Measurements from ENCODE around the gene TMC1. TPM values are rescaled to one million over a fixed set of nuclear protein-coding genes. Genes with fewer than 3 reads are reported as not detected.

The TMC1 gene
- polyA plus RNA-seq, 3 donors = 0.16 to 0.55 (median 0.40) TPM

- no peak overlapping the region for H2AFZ ChIP-seq (ENCODE audit: insufficient read depth, low read depth, low read length, poor library complexity, severe bottlenecking)
These were observed 288.2 kb downstream of the TMC1 start for GRCh38 chr9:72809586-72809985.

DNA sequence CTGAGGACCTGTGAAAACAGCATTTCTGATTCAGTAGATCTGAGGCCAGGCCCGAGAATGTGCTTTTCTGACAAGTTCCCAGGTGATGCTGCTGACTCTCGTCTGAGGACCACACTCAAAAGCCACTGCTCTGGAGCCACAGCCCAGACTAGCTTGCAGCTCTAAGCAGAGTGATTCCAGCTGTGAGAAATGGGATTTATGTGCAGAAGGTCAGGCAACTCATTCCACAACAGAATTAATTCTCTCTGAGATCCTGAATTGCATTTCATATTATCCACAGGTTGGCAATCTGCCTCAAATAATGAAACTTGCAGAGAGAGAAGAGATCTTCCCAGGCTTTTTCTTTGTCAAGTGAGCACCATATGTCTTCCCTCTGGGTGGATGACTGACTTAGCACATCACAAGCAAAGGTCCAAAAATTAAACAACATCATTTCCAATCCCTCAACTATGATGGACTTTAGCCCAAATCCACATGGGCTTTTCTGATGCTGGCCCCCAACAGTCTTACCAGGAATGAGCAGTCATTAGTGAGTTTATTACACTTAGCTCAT, 291.2 kb downstream of the TMC1 start:
- Histone ChIP-seq H3K4me3 (replicated peaks in 1 of 3; ENCODE audit: low read depth in 2 of 3, low read length in 3 of 3) (no peak overlapping the region), H3K27ac (ENCODE audit: low read depth in 1 of 2, low read length in 2 of 2) (no peak overlapping the region), H3K79me2 (ENCODE audit: insufficient read depth, low read length) (no peaks in the 10 kb centered on the region), H3K9ac (ENCODE audit: insufficient read depth, low read length, poor library complexity, severe bottlenecking) (no peak overlapping the region), H3K9me3 (replicated peaks in 1 of 2; ENCODE audit: control insufficient read depth in 1 of 2, insufficient read depth in 1 of 2, low read length in 2 of 2) (no peaks in the 10 kb centered on the region), H4K20me1 (ENCODE audit: insufficient read depth, low read length) (no peaks in the 10 kb centered on the region), H3K4me2 (replicated peaks; ENCODE audit: extremely low read depth, low read length, poor library complexity, severe bottlenecking) (no peak overlapping the region), H3K27me3 (ENCODE audit: control insufficient read depth in 2 of 2, insufficient read depth in 2 of 2, low read length in 2 of 2) (no peaks in the 10 kb centered on the region), H2AFZ (ENCODE audit: insufficient read depth, low read depth, low read length, poor library complexity, severe bottlenecking) (no peak overlapping the region), H3K36me3 (replicated peaks in 1 of 2; ENCODE audit: control insufficient read depth in 1 of 2, insufficient read depth in 2 of 2, low read length in 2 of 2) (no peaks in the 10 kb centered on the region), H3K4me1 (ENCODE audit: control insufficient read depth in 1 of 2, insufficient read depth in 2 of 2, low read length in 2 of 2) (no peaks in the 10 kb centered on the region)
- peaks cover 1 to 3% (median 2%) of the 10 kb centered on the region in 3 donors for H3K27me3 Mint-ChIP-seq (ENCODE audit: low read depth in 3 of 3)
- intact Hi-C loops (cut with micrococcal nuclease) = no loop called here
- no peak for TF ChIP-seq CTCF (IDR thresholded peaks at IDR 0.05)
- no peak overlapping the region for H3K27ac Mint-ChIP-seq
- DNase-seq = no peak
- 86% methylated on average over 2 of the region's 2 CpGs for WGBS (ENCODE audit: insufficient coverage)
- H3K4me3 Mint-ChIP-seq = no peak overlapping the region
- H3K36me3 Mint-ChIP-seq = no peaks in the 10 kb centered on the region
- no peaks in the 10 kb centered on the region for H3K9me3 Mint-ChIP-seq
- H3K4me1 Mint-ChIP-seq = no peaks in the 10 kb centered on the region

More at GRCh38 chr9:72809586-72809985, 288.2 kb downstream of the TMC1 start:
- no peak for DNase-seq
- peaks cover 2 to 3% (median 2%) of the 10 kb centered on the region in 3 donors for H3K27me3 Mint-ChIP-seq (ENCODE audit: low read depth in 3 of 3)
- H3K27me3 ChIP-seq (ENCODE audit: control insufficient read depth in 2 of 2, insufficient read depth in 2 of 2, low read length in 2 of 2) = no peaks in the 10 kb centered on the region
- no peak overlapping the region for H3K4me2 ChIP-seq (replicated peaks; ENCODE audit: extremely low read depth, low read length, poor library complexity, severe bottlenecking)
- H3K4me1 Mint-ChIP-seq = no peaks in the 10 kb centered on the region
- H3K4me3 Mint-ChIP-seq = no peak overlapping the region
- no peak overlapping the region for H3K4me3 ChIP-seq (replicated peaks in 1 of 3; ENCODE audit: low read depth in 2 of 3, low read length in 3 of 3)
- no peaks in the 10 kb centered on the region for H3K9me3 ChIP-seq (replicated peaks in 1 of 2; ENCODE audit: control insufficient read depth in 1 of 2, insufficient read depth in 1 of 2, low read length in 2 of 2)
- peaks cover 0 to 8% (median 3%) of the 10 kb centered on the region in 7 donors for H3K9me3 Mint-ChIP-seq
- no peak overlapping the region for H3K27ac Mint-ChIP-seq
- H3K36me3 ChIP-seq (replicated peaks in 1 of 2; ENCODE audit: control insufficient read depth in 1 of 2, insufficient read depth in 2 of 2, low read length in 2 of 2) = no peaks in the 10 kb centered on the region
- H3K9ac ChIP-seq (ENCODE audit: insufficient read depth, low read length, poor library complexity, severe bottlenecking) = no peak overlapping the region
- H3K36me3 Mint-ChIP-seq = no peaks in the 10 kb centered on the region
- intact Hi-C loops (cut with micrococcal nuclease) = no loop called here
- H3K79me2 ChIP-seq (ENCODE audit: insufficient read depth, low read length) = no peaks in the 10 kb centered on the region
- 100% methylated on average over 1 of the region's 3 CpGs for WGBS (ENCODE audit: insufficient coverage)
- H4K20me1 ChIP-seq (ENCODE audit: insufficient read depth, low read length) = no peaks in the 10 kb centered on the region
- no peaks in the 10 kb centered on the region for H3K4me1 ChIP-seq (ENCODE audit: control insufficient read depth in 1 of 2, insufficient read depth in 2 of 2, low read length in 2 of 2)
- no peak for TF ChIP-seq CTCF (IDR thresholded peaks at IDR 0.05)
- no peak overlapping the region for H3K27ac ChIP-seq (ENCODE audit: low read depth in 1 of 2, low read length in 2 of 2)
